Measurements from ENCODE around the gene GPRC5B.

- TF ChIP-seq EZH2 (IDR thresholded peaks at IDR 0.05; ENCODE audit: insufficient read depth, poor library complexity, severe bottlenecking): no peak
- no peak for TF ChIP-seq EZH2phosphoT487 (IDR thresholded peaks at IDR 0.05; ENCODE audit: insufficient read depth, low read depth)
Measured at GRCh38 chr16:19919142-19919541, 34.5 kb upstream of the GPRC5B start.
